Stimulated activated memory B cell treated with anti-CD40 and anti-IgM and Interleukin-4, amounts not matched to agents 10 μg/mL and 1 μg/mL and 100 μg/mL, for 72 hours (primary cell): ENCODE data around the gene LRRC4C.
"Not testable (repeated sequence)": the region's sequence is repeated elsewhere in the genome, so short reads cannot be mapped to it uniquely, and the experiment has no call there.

Experiments used
- ATAC-seq: fragments of 150-1000 bp; cut with Tn5 transposase; 2 replicates; pipeline ENCODE4 v1.10.0; 2021
- H3K27ac Mint-ChIP-seq: one replicate; pipeline ENCODE4 v1.8.0; 2022; ENCODE audit warnings: mild to moderate bottlenecking, mixed read lengths
- H3K27me3 Mint-ChIP-seq: one replicate; pipeline ENCODE4 v1.8.0; 2022; ENCODE audit warnings: mixed read lengths
- H3K36me3 Mint-ChIP-seq: one replicate; pipeline ENCODE4 v1.8.0; 2022; ENCODE audit warnings: mixed read lengths
- H3K4me1 Mint-ChIP-seq: one replicate; pipeline ENCODE4 v1.8.0; 2022; ENCODE audit warnings: mixed read lengths
- H3K4me3 Mint-ChIP-seq: one replicate; pipeline ENCODE4 v1.8.0; 2022; ENCODE audit warnings: mild to moderate bottlenecking, moderate library complexity, mixed read lengths
- H3K9me3 Mint-ChIP-seq: one replicate; pipeline ENCODE4 v1.8.0; 2022; ENCODE audit warnings: mixed read lengths

LRRC4C gene

GRCh38 chr11:40522080-40522479 is 937.4 kb downstream of the LRRC4C start:
- not testable (repeated sequence) for H3K4me1 Mint-ChIP-seq, H3K27ac Mint-ChIP-seq, H3K36me3 Mint-ChIP-seq, H3K4me3 Mint-ChIP-seq, H3K9me3 Mint-ChIP-seq, H3K27me3 Mint-ChIP-seq, ATAC-seq

GRCh38 chr11:40517122-40517521 is 942.3 kb downstream of the LRRC4C start:
- H3K27me3 Mint-ChIP-seq, result no peaks in the 10 kb centered on the region
- peaks cover 2% of the 10 kb centered on the region for H3K9me3 Mint-ChIP-seq
- H3K4me1 Mint-ChIP-seq, result no peaks in the 10 kb centered on the region
- H3K4me3 Mint-ChIP-seq, result no peak overlapping the region
- no peaks in the 10 kb centered on the region for H3K36me3 Mint-ChIP-seq
- ATAC-seq, result no peak
- no peak overlapping the region for H3K27ac Mint-ChIP-seq

- no peak for ATAC-seq
- peaks cover 3% of the 10 kb centered on the region for H3K9me3 Mint-ChIP-seq
- no peaks in the 10 kb centered on the region for H3K4me1 Mint-ChIP-seq
- no peaks in the 10 kb centered on the region for H3K27me3 Mint-ChIP-seq
- no peak overlapping the region for H3K4me3 Mint-ChIP-seq
- no peaks in the 10 kb centered on the region for H3K36me3 Mint-ChIP-seq
- H3K27ac Mint-ChIP-seq, result no peak overlapping the region
These were observed 945.3 kb downstream of the LRRC4C start for GRCh38 chr11:40514124-40514523.

- no peaks in the 10 kb centered on the region for H3K27me3 Mint-ChIP-seq
- H3K36me3 Mint-ChIP-seq, result no peaks in the 10 kb centered on the region
- ATAC-seq, result peak; percentile 43
- no peak overlapping the region for H3K4me3 Mint-ChIP-seq
- no peak overlapping the region for H3K27ac Mint-ChIP-seq
- peaks cover 3% of the 10 kb centered on the region for H3K9me3 Mint-ChIP-seq
- no peaks in the 10 kb centered on the region for H3K4me1 Mint-ChIP-seq
These were observed 946.2 kb downstream of the LRRC4C start for GRCh38 chr11:40513281-40513680.

- Mint-ChIP-seq H3K27ac (no peak overlapping the region), H3K4me3 (no peak overlapping the region), H3K36me3 (no peaks in the 10 kb centered on the region), H3K4me1 (no peaks in the 10 kb centered on the region), H3K9me3 (peaks cover 3% of the 10 kb centered on the region), H3K27me3 (no peaks in the 10 kb centered on the region)
- ATAC-seq, result no peak
These were observed 951.1 kb downstream of the LRRC4C start for GRCh38 chr11:40508303-40508702.

GRCh38 chr11:40506226-40506625 is 953.2 kb downstream of the LRRC4C start:
- H3K4me3 Mint-ChIP-seq, result no peak overlapping the region
- H3K9me3 Mint-ChIP-seq, result peaks cover 11% of the 10 kb centered on the region
- no peaks in the 10 kb centered on the region for H3K4me1 Mint-ChIP-seq
- no peaks in the 10 kb centered on the region for H3K27me3 Mint-ChIP-seq
- ATAC-seq, result no peak
- no peaks in the 10 kb centered on the region for H3K36me3 Mint-ChIP-seq
- H3K27ac Mint-ChIP-seq, result no peak overlapping the region

GRCh38 chr11:40491341-40491740 is 968.1 kb downstream of the LRRC4C start:
- no peak overlapping the region for H3K4me3 Mint-ChIP-seq
- no peak for ATAC-seq
- no peaks in the 10 kb centered on the region for H3K27me3 Mint-ChIP-seq
- no peaks in the 10 kb centered on the region for H3K36me3 Mint-ChIP-seq
- peaks cover 4% of the 10 kb centered on the region for H3K9me3 Mint-ChIP-seq
- no peaks in the 10 kb centered on the region for H3K4me1 Mint-ChIP-seq
- no peak overlapping the region for H3K27ac Mint-ChIP-seq

GRCh38 chr11:40467771-40468170 is 991.7 kb downstream of the LRRC4C start:
- Mint-ChIP-seq H3K27ac (no peak overlapping the region), H3K4me3 (no peak overlapping the region), H3K27me3 (no peaks in the 10 kb centered on the region), H3K36me3 (no peaks in the 10 kb centered on the region), H3K9me3 (peaks cover 4% of the 10 kb centered on the region), H3K4me1 (no peaks in the 10 kb centered on the region)
- ATAC-seq, result no peak

- Mint-ChIP-seq H3K9me3 (peaks cover 19% of the 10 kb centered on the region), H3K27me3 (no peaks in the 10 kb centered on the region), H3K4me3 (no peak overlapping the region), H3K27ac (no peak overlapping the region), H3K4me1 (no peaks in the 10 kb centered on the region), H3K36me3 (no peaks in the 10 kb centered on the region)
- no peak for ATAC-seq
These were observed 1014.1 kb downstream of the LRRC4C start for GRCh38 chr11:40445391-40445790.

- no peak for ATAC-seq
- Mint-ChIP-seq H3K9me3 (peaks cover 18% of the 10 kb centered on the region), H3K27me3 (no peaks in the 10 kb centered on the region), H3K27ac (no peak overlapping the region), H3K4me3 (no peak overlapping the region), H3K36me3 (no peaks in the 10 kb centered on the region), H3K4me1 (no peaks in the 10 kb centered on the region)
These were observed 1015.3 kb downstream of the LRRC4C start for GRCh38 chr11:40444151-40444550.

GRCh38 chr11:40435344-40435743 is 1024.1 kb downstream of the LRRC4C start:
- H3K27ac Mint-ChIP-seq, result no peak overlapping the region
- H3K9me3 Mint-ChIP-seq, result peaks cover 11% of the 10 kb centered on the region
- ATAC-seq, result no peak

GRCh38 chr11:40434926-40435325 is 1024.5 kb downstream of the LRRC4C start:
- no peaks in the 10 kb centered on the region for H3K27me3 Mint-ChIP-seq
- peaks cover 11% of the 10 kb centered on the region for H3K9me3 Mint-ChIP-seq
- no peak overlapping the region for H3K27ac Mint-ChIP-seq
- H3K36me3 Mint-ChIP-seq, result no peaks in the 10 kb centered on the region
- no peak for ATAC-seq
- no peaks in the 10 kb centered on the region for H3K4me1 Mint-ChIP-seq
- no peak overlapping the region for H3K4me3 Mint-ChIP-seq

More at GRCh38 chr11:40435344-40435743, 1024.1 kb downstream of the LRRC4C start:
- Mint-ChIP-seq H3K27me3 (no peaks in the 10 kb centered on the region), H3K4me3 (no peak overlapping the region), H3K36me3 (no peaks in the 10 kb centered on the region), H3K4me1 (no peaks in the 10 kb centered on the region)

- Mint-ChIP-seq H3K27me3 (no peaks in the 10 kb centered on the region), H3K36me3 (no peaks in the 10 kb centered on the region), H3K4me3 (no peak overlapping the region), H3K9me3 (peaks cover 11% of the 10 kb centered on the region), H3K27ac (no peak overlapping the region), H3K4me1 (no peaks in the 10 kb centered on the region)
- ATAC-seq, result no peak
These were observed 1027.1 kb downstream of the LRRC4C start for GRCh38 chr11:40432358-40432757.

GRCh38 chr11:40425168-40425567 is 1034.3 kb downstream of the LRRC4C start:
- H3K27ac Mint-ChIP-seq, result no peak overlapping the region
- no peaks in the 10 kb centered on the region for H3K36me3 Mint-ChIP-seq
- H3K4me3 Mint-ChIP-seq, result no peak overlapping the region
- ATAC-seq, result no peak
- no peaks in the 10 kb centered on the region for H3K27me3 Mint-ChIP-seq
- no peaks in the 10 kb centered on the region for H3K4me1 Mint-ChIP-seq
- H3K9me3 Mint-ChIP-seq, result peaks cover 6% of the 10 kb centered on the region

GRCh38 chr11:40421208-40421981 is 1038.1 kb downstream of the LRRC4C start:
- Mint-ChIP-seq H3K27me3 (no peaks in the 10 kb centered on the region), H3K4me1 (no peaks in the 10 kb centered on the region), H3K9me3 (peaks cover 8% of the 10 kb centered on the region), H3K36me3 (no peaks in the 10 kb centered on the region), H3K4me3 (no peak overlapping the region), H3K27ac (no peak overlapping the region)
- ATAC-seq, result no peak

- Mint-ChIP-seq H3K4me1 (no peaks in the 10 kb centered on the region), H3K4me3 (no peak overlapping the region), H3K9me3 (peaks cover 8% of the 10 kb centered on the region), H3K27ac (no peak overlapping the region), H3K27me3 (no peaks in the 10 kb centered on the region), H3K36me3 (no peaks in the 10 kb centered on the region)
- ATAC-seq, result no peak
These were observed 1041.8 kb downstream of the LRRC4C start for GRCh38 chr11:40417627-40418026.
